Kidney tubule cell (primary cell): ENCODE measurements around the gene RPTOR.

ENCODE experiments used
- DNase-seq: peaks from one replicate; pipeline ENCODE4 v3.0.0-alpha.2; 2018; ENCODE audit warnings: low spot score

Gene RPTOR

DNA sequence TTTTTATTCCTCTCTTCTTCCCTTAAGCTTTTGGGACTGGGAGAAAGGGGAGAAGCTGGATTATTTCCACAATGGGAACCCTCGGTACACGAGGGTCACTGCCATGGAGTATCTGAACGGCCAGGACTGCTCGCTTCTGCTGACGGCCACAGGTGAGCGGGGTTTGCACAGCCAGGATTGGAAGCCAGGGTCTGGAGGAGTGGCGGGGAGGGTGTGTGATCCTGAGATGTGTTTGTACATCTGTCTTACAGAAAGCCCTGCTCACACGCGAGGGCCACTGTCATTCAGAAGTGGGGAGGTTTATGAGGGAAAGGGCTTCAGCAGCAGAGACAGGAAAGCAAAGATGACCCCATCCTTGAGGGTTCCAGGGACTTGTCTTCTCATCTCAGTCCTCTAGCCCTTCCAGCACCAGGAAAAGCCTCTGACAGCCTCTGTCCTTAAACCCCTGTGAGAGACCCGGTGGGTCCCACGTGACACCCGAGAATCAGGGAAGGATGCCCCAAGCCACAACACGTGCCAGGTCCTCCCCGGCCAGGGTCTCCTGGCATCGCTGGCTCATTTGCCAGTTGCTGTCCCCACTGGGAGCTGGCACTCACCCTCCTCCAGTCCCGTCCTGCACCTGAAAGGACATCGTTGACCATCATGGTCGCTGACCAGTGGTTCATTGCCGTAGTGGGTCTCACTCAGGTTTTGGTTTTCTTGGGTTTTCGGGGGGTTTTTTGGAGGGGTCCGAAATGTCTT, 402.7 kb downstream of the RPTOR start:
- no peak for DNase-seq

- DNase-seq = no peak
Observed at GRCh38 chr17:80948019-80948975, 403.7 kb downstream of the RPTOR start.

DNA sequence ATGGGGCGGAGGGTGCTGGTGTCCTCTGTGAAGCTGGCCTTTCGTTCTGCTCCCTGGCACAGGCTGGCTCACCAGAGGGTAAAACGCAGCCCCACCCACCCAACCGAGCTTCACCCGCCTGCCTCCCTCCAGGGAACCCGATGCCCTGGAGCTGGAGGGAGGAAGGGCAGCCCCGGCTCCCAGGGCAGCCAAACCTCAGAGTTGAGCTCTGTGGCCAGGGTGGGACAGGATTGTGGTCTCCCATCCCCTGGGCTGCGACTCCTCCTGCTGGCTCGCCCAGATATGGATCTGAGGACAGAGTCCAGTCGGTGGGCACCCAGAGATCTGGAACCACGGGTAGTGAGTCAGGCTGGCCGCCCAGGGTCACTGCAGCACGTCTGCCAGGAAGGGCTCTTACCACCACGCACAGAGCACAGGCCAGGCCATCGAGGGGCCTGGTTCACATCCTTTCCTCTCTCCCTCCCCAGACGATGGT, 404.4 kb downstream of the RPTOR start:
- no peak for DNase-seq

- DNase-seq = no peak
Observed at GRCh38 chr17:80949451-80950421, 405.1 kb downstream of the RPTOR start.

- DNase-seq = no peak
Observed at GRCh38 chr17:80950466-80951120, 406.0 kb downstream of the RPTOR start.

DNA sequence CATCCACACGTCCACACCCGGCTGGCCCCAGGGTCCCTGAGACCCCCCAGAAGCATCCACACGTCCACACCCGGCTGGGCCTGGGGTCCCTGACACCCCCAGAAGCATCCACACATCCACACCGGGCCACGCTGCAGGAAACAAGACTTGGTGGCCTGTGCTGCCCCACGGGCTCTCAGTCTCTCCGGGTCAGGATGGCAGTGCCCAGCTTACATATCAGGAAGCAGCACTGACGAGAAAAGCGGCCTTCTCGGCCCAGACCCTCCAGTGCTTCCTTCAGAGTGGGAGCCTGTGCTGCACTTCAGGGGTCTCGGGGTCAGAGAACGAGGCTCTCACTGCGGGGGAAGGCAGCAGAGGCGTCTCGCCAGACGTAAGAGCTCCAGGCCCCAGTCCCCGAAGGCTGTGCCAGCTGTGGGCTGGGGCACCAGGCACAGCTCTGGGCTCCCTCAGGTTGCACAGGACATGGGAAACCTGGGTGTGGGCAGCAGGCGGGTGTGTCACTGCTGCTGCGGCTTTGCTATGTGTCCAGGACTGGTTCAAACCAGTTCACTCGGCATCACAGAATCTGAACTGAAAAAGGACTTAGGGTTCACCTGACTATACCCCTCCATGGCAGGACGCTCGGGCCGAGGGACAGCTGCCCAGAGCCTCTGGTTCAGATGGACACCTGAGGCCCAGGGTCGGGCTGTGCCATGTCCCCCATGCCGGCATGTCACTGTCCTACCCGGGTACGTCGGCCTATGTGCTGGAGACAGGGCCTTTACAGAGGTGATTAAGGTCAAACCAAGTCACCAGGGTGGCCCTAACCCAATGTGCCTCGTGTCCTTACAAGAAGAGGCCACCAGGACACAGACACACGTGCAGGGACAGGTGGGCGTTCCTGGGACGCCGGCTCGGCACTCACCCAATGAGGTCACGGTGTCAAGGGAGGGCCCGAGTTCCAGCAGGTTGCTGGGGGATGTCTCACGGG, 406.8 kb downstream of the RPTOR start:
- no peak for DNase-seq

DNA sequence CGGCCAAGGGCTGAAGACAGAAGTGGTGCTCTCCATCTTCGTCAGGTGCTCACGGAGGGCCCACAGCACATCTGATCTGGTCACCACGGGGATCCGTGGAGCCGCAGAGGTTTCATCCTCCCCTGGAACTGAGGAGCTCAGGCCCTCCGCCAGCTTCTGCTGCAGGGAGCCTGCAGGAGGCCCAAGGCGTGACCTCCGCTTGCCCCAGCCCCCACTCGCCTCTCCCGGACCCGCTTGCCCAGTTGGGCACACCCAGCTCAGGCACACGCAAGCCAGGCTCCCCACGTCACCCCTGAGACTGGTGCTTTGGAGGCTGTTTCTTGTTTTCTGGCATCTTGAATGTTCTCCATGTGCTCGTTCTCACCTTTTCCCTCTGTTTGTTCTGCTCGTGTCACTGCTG, 407.7 kb downstream of the RPTOR start:
- no peak for DNase-seq

GRCh38 chr17:80953471-80954315, 409.1 kb downstream of the RPTOR start:
- no peak for DNase-seq

DNA sequence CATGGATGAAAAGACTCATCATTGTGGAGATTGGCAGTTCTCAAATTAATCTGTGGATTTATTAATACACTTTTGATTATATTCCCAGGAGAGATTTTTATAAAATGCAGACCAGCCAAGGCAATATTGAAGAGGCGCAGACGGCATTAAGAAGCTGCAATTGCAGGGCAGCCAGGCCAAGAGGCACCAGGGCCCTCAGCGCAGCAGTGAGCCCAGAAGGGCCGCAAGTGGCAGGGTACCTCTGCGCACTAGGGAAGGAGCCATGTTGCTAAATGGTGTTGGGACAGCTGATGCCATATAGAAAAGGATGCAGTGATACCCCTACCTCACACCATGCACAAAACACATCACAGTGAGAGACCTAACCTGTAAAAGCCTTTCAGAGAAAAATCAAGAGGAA, 410.4 kb downstream of the RPTOR start:
- DNase-seq = no peak

GRCh38 chr17:80955671-80956280, 411.1 kb downstream of the RPTOR start:
- DNase-seq = no peak

GRCh38 chr17:80956321-80957190, 411.9 kb downstream of the RPTOR start:
- DNase-seq = no peak

DNA sequence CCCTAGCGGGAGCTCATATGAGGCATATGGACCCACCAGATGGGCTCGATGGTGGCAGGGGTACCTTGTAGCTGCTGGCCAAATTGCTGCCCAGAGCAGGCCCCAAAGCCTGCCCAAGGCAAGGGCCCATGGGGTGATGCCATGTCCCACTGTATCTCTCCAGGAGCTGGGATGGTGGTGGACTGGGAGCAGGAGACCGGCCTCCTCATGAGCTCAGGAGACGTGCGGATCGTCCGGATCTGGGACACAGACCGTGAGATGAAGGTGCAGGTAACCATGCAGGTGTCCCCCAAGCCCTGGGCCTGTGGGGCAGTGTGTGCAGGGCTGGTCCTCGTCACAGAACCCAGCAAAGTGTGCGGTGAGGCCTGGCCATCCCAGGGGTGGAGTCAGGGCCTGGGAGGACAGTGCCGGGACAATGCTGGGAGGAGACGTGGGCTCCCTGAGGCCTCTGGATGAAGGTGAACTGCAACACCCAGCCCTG, 412.9 kb downstream of the RPTOR start:
- DNase-seq = no peak

- no peak for DNase-seq
Observed at GRCh38 chr17:80959330-80960036, 414.8 kb downstream of the RPTOR start.

- no peak for DNase-seq
Observed at GRCh38 chr17:80960037-80960796, 415.6 kb downstream of the RPTOR start.

GRCh38 chr17:80960797-80961452, 416.3 kb downstream of the RPTOR start:
- no peak for DNase-seq
